GM18499 (cell line): Measurements from ENCODE around the gene GPR176.

Source experiments
- ATAC-seq: cut with Tn5 transposase; IDR thresholded peaks from one replicate; pipeline ENCODE4 v1.9.1; 2021; ENCODE audit warnings: moderate number of reproducible peaks; ENCODE audit not compliant: insufficient read depth, unreplicated experiment

Gene GPR176

GRCh38 chr15:39788108-39788507 lies 132.0 kb downstream of the GPR176 start:
- no peak for ATAC-seq

- ATAC-seq, result no peak
Measured at GRCh38 chr15:39787479-39787878, 132.6 kb downstream of the GPR176 start.

GRCh38 chr15:39786447-39787056 lies 133.5 kb downstream of the GPR176 start:
- no peak for ATAC-seq

DNA sequence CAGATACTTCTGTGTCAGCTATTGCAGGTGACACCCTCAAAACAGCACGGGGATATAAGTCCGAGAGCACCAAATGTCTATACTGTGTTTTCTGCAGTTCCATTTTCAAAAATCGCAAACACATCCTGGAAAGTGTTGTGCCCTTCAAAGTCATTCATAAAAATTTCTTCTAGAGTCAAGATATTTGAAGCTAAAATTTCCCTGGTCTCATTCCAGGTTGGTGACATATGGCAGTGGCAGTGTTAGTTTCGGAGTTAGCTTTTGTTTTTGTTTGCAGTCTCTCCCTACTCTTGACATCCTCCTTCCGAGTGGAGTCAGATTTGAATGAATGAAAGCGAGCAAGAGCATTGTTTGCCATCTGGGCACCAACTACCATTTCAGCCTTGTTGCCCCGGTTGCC lies 134.2 kb downstream of the GPR176 start:
- ATAC-seq, result no peak

DNA sequence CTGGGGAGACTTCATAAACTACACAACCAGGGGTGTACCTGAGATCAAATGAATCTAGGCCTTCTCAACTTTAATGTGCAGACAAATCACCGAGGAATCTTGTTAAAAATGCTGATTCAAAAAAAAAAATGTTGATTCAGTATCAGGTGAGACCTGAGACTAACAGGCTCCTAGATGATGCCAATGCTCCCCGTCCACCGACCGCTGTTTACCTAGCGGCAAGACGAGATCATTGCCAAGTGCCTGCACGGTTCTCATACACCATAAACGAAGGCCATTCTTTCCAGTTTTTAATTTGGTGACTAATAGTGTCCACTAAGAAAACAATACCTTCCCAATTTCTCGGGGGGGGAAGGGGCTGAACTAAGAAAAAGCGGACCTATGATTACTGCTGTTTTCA lies 134.9 kb downstream of the GPR176 start:
- ATAC-seq, result no peak

DNA sequence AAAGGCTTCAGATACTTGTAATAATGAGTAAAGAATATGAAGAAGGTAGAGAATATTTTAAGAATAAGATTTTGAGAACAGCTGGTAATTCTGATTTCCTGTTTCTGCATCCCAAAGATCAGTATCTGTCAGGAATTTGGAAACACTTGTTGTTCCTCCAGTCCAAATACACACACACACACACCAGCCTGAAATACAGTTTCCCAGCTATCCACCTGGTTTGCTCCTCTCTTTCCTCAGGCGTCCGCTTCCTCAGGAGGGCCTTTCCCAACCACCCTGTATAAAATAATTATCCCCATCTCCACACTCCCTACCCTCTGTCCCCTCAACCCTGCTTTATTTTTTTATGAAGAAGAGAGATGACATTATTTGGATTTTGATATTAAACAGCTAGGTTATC lies 135.4 kb downstream of the GPR176 start:
- no peak for ATAC-seq

DNA sequence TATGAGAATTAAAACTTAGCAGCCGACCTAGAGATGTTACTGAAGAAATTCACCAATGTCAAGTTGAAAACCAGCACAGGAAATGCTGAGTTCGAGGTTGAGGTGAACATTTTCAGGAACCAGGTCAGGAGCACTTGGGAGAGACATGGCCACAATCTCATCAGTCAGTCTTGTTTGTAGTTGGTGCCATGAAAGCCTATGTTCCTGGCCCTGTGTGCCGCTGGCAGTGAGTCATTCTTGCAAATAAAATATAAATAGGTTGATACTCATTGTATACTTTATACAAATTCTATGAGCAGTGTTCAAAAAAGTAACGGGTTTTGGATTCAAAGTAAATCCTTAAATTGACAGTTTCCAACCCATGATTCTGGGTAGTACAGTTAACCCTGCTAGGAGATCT lies 135.9 kb downstream of the GPR176 start:
- ATAC-seq, result no peak

- no peak for ATAC-seq
Measured at GRCh38 chr15:39783244-39783820, 136.7 kb downstream of the GPR176 start.

- peak; percentile 89 for ATAC-seq
Measured at GRCh38 chr15:39782441-39783138, 137.5 kb downstream of the GPR176 start, which contains the start of gene FSIP1. FSIP1 (minus strand) TSS chr15:39782841; CDS start chr15:39776524, 6,317 bp downstream.

GRCh38 chr15:39781967-39782302 lies 138.1 kb downstream of the GPR176 start:
- ATAC-seq, result no peak

- ATAC-seq, result no peak
Measured at GRCh38 chr15:39781147-39781966, 138.7 kb downstream of the GPR176 start.

DNA sequence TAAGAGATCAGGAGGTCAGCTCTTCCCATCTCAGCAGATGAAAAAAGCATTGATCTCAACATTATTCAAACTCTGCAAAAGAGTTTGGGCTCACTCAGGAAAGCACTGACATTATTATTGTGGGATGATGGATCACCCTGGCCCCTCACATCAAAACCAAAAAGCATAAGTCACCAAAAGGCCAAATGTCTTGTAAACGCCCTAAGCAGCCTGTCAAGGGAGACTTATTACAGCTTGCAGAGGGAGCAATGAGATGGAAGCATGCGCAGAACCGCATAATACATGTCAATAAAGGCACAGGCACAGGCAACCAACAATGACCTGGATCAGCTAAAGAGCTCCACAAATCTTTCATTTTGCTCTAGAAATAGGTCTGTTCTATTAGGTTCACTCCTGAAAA lies 142.0 kb downstream of the GPR176 start:
- no peak for ATAC-seq

- no peak for ATAC-seq
Measured at GRCh38 chr15:39777496-39777895, 142.6 kb downstream of the GPR176 start.

DNA sequence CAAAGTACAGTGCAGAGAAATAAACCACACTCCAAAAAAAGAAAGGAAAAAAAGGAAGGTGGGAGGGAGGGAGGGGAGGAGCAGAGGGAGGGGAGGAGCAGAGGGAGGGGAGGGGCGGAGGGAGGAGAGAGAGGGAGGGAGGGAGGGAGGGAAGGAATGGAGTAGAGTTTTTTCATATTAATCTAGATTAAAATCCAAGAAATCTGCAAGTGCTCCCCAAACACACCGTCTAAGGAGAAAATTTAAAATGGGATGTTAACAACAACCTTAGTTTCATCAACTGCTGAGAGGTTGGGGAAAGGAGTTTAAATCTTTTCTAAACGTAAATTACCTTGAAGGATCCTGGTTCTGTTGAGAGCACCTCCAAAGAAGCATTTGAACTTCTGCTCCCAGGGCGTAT lies 144.0 kb downstream of the GPR176 start:
- ATAC-seq, result no peak

GRCh38 chr15:39774688-39775267 lies 145.3 kb downstream of the GPR176 start:
- ATAC-seq, result no peak

DNA sequence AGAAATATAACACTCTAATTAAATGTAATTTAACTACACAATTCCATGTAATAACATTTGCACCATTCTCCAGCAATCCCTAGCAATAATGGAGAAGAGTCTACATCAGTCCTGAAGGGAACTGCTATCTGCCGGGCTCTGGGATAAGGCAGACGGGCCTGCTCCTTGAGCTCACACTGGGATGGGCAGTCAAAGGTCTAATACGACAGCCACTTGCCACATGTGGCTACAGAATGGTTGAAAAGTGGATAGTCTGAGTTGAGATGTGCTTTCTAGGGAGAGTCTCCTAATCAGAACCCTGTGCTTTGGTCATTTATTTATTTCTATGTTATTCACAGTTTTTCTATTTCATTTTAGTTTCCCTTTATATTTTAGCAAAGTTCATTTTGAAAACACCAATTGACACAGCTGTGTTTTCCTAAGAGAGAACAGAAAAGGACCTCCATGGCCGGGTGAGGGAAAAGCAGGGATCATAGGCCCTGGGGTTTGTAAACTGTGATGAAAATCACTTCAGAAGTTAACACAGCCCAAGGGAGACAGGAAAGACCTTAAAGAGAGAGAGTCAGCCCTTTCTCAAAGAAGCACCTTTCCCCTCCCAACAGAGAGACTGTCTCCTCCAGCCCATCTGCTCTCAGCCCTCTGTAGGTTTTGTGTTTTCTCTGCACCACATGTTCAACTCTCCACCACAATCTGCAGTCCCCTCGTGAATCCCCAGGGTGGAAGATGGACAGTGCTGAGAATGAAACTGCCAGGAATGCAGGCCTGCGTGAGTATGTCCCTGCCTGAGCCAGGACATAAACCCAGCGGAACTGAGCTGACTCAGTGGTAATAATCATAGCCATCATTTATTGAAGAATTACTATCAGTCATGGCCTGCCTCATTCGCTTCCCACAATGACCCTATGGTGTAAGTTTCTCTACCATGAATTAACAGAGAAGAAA lies 149.0 kb downstream of the GPR176 start:
- ATAC-seq, result no peak

- no peak for ATAC-seq
Measured at GRCh38 chr15:39767921-39768320, 152.1 kb downstream of the GPR176 start.

- no peak for ATAC-seq
Measured at GRCh38 chr15:39761006-39761405, 159.1 kb downstream of the GPR176 start.

DNA sequence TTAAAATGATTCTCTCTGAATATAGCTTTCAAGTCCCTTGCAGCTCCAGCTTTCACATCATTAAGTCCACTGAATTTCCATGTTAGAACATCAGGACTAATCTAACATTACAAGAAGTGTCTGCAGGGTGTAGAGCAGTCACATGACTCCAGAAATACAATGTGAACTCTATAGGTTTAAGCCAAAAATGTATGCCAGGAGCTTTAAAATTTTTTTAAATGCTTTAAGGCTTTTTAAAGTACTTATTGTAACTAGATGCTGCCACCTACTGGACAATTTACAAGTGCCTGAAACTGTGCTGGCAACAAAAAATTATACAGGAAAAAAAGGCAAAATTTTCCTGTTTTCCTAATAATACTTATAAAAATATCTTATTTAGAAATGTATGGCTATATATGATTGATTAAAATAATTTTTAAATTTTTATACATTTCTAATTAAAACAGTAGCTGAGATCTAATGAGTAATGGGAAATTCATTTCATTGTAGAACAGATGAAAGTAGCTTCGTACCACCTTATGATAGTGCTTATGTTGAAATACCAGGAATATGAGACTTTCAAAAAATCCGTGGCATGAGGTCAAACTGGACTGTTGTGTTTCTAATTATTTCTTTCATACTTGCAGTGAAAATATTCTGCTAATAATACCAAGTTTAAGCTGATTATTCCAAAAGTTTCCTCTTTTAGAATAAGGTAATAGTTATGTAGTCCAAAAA lies 163.1 kb downstream of the GPR176 start:
- ATAC-seq, result no peak
